Peyer's patch (tissue), 4 donors: ENCODE measurements around the gene KDM6B.

Experiments
- POLR2A ChIP-seq, 2 donors: fragments of 450-650 bp; IDR thresholded peaks; one replicate each; pipeline ENCODE4 v1.5.1; 2017; ENCODE audit warnings: antibody characterized with exemption in 2 of 2, mild to moderate bottlenecking in 2 of 2, moderate library complexity in 2 of 2
- TF ChIP-seq, protein P1 (sequence below), 6 experiments: fragments of 450-650 bp in 4 of 6; fragments of 200-600 bp in 2 of 6; sonication (generic) in 1 of 6; IDR thresholded peaks; one replicate each; pipeline ENCODE4 v1.5.1; 2017 to 2019; ENCODE audit warnings: antibody characterized with exemption in 6 of 6, mild to moderate bottlenecking in 3 of 6, moderate library complexity in 1 of 6

DNA sequence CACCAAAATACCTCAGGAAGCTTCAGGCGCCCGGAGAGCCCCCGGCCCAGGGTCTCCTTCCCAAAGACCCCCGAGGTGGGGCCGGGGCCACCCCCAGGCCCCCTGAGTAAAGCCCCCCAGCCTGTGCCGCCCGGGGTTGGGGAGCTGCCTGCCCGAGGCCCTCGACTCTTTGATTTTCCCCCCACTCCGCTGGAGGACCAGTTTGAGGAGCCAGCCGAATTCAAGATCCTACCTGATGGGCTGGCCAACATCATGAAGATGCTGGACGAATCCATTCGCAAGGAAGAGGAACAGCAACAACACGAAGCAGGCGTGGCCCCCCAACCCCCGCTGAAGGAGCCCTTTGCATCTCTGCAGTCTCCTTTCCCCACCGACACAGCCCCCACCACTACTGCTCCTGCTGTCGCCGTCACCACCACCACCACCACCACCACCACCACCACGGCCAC is 14.1 kb downstream of the KDM6B start:
- no peak for TF ChIP-seq POLR2A (IDR thresholded peaks at IDR 0.05)
- TF ChIP-seq, protein P1, sequence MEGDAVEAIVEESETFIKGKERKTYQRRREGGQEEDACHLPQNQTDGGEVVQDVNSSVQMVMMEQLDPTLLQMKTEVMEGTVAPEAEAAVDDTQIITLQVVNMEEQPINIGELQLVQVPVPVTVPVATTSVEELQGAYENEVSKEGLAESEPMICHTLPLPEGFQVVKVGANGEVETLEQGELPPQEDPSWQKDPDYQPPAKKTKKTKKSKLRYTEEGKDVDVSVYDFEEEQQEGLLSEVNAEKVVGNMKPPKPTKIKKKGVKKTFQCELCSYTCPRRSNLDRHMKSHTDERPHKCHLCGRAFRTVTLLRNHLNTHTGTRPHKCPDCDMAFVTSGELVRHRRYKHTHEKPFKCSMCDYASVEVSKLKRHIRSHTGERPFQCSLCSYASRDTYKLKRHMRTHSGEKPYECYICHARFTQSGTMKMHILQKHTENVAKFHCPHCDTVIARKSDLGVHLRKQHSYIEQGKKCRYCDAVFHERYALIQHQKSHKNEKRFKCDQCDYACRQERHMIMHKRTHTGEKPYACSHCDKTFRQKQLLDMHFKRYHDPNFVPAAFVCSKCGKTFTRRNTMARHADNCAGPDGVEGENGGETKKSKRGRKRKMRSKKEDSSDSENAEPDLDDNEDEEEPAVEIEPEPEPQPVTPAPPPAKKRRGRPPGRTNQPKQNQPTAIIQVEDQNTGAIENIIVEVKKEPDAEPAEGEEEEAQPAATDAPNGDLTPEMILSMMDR (IDR thresholded peaks at IDR 0.05) = no peak
